Effector memory CD4-positive, alpha-beta T cell (primary cell): Measurements from ENCODE around the gene UNC93A.
"Not testable (repeated sequence)": the region's sequence is repeated elsewhere in the genome, so short reads cannot be mapped to it uniquely, and the experiment has no call there.

Experiments
- DNase-seq, 3 donors: peaks; one replicate each; pipeline ENCODE4 v3.0.0-alpha.2; 2020
- H3K27ac ChIP-seq: 2 replicates; pipeline ENCODE4 v1.7.0; 2013; ENCODE audit warnings: mild to moderate bottlenecking, low read length, moderate library complexity; ENCODE audit not compliant: insufficient read depth, poor library complexity, severe bottlenecking
- H3K27me3 ChIP-seq: replicated peaks from 2 replicates; pipeline ENCODE4 v1.7.0; 2013; ENCODE audit warnings: mild to moderate bottlenecking, low read length; ENCODE audit not compliant: insufficient read depth, control insufficient read depth, poor library complexity, severe bottlenecking
- H3K36me3 ChIP-seq: 2 replicates; pipeline ENCODE4 v1.7.0; 2013; ENCODE audit warnings: mild to moderate bottlenecking, low read length, moderate library complexity; ENCODE audit not compliant: control insufficient read depth, insufficient read depth
- H3K4me1 ChIP-seq: 2 replicates; pipeline ENCODE4 v1.7.0; 2013; ENCODE audit warnings: low read length, mild to moderate bottlenecking; ENCODE audit not compliant: control insufficient read depth, insufficient read depth, poor library complexity, severe bottlenecking
- H3K4me3 ChIP-seq: 2 replicates; pipeline ENCODE4 v1.7.0; 2013; ENCODE audit warnings: low read length, low read depth, mild to moderate bottlenecking; ENCODE audit not compliant: insufficient read depth, poor library complexity, severe bottlenecking
- H3K9me3 ChIP-seq: 2 replicates; pipeline ENCODE4 v1.7.0; 2013; ENCODE audit warnings: mild to moderate bottlenecking, low read length, moderate library complexity; ENCODE audit not compliant: control insufficient read depth

UNC93A gene

GRCh38 chr6:167272151-167272550 is 19.0 kb upstream of the UNC93A start:
- no peak for DNase-seq

GRCh38 chr6:167272696-167273379 is 18.3 kb upstream of the UNC93A start:
- H3K27me3 ChIP-seq: no peaks in the 10 kb centered on the region
- H3K4me1 ChIP-seq: no peaks in the 10 kb centered on the region
- no peak overlapping the region for H3K4me3 ChIP-seq
- no peak for DNase-seq
- H3K36me3 ChIP-seq: no peaks in the 10 kb centered on the region
- no peaks in the 10 kb centered on the region for H3K9me3 ChIP-seq
- no peak overlapping the region for H3K27ac ChIP-seq

More at GRCh38 chr6:167272151-167272550, 19.0 kb upstream of the UNC93A start:
- H3K27ac ChIP-seq: no peak overlapping the region
- H3K9me3 ChIP-seq: no peaks in the 10 kb centered on the region
- H3K27me3 ChIP-seq: no peaks in the 10 kb centered on the region
- H3K4me3 ChIP-seq: no peak overlapping the region
- H3K36me3 ChIP-seq: no peaks in the 10 kb centered on the region
- no peaks in the 10 kb centered on the region for H3K4me1 ChIP-seq

- H3K36me3 ChIP-seq: no peaks in the 10 kb centered on the region
- H3K4me1 ChIP-seq: no peaks in the 10 kb centered on the region
- H3K4me3 ChIP-seq: no peak overlapping the region
- H3K9me3 ChIP-seq: no peaks in the 10 kb centered on the region
- no peaks in the 10 kb centered on the region for H3K27me3 ChIP-seq
- H3K27ac ChIP-seq: no peak overlapping the region
- no peak for DNase-seq
These were observed 16.8 kb upstream of the UNC93A start for GRCh38 chr6:167274270-167274669.

- Histone ChIP-seq H3K36me3 (no peaks in the 10 kb centered on the region), H3K9me3 (no peaks in the 10 kb centered on the region), H3K4me3 (no peak overlapping the region), H3K27ac (no peak overlapping the region), H3K27me3 (no peaks in the 10 kb centered on the region), H3K4me1 (no peaks in the 10 kb centered on the region)
- no peak for DNase-seq
These were observed 16.1 kb upstream of the UNC93A start for GRCh38 chr6:167275001-167275400.

GRCh38 chr6:167275436-167275835 is 15.7 kb upstream of the UNC93A start:
- H3K4me1 ChIP-seq: no peaks in the 10 kb centered on the region

GRCh38 chr6:167276772-167277533 is 14.2 kb upstream of the UNC93A start:
- DNase-seq: no peak
- H3K9me3 ChIP-seq: no peaks in the 10 kb centered on the region

More at GRCh38 chr6:167275436-167275835, 15.7 kb upstream of the UNC93A start:
- no peak for DNase-seq
- no peaks in the 10 kb centered on the region for H3K36me3 ChIP-seq
- no peaks in the 10 kb centered on the region for H3K9me3 ChIP-seq
- H3K27me3 ChIP-seq: no peaks in the 10 kb centered on the region
- no peak overlapping the region for H3K4me3 ChIP-seq
- no peak overlapping the region for H3K27ac ChIP-seq

GRCh38 chr6:167278173-167278940 is 12.8 kb upstream of the UNC93A start:
- not testable (repeated sequence) for H3K9me3 ChIP-seq, H3K4me1 ChIP-seq, DNase-seq, H3K27me3 ChIP-seq, H3K4me3 ChIP-seq, H3K36me3 ChIP-seq, H3K27ac ChIP-seq

More at GRCh38 chr6:167276772-167277533, 14.2 kb upstream of the UNC93A start:
- Histone ChIP-seq H3K27ac (no peak overlapping the region), H3K27me3 (no peaks in the 10 kb centered on the region), H3K4me3 (no peak overlapping the region), H3K4me1 (no peaks in the 10 kb centered on the region), H3K36me3 (no peaks in the 10 kb centered on the region)

GRCh38 chr6:167279766-167280446 is 11.2 kb upstream of the UNC93A start:
- Histone ChIP-seq H3K4me1 (no peaks in the 10 kb centered on the region), H3K27ac (no peak overlapping the region), H3K27me3 (no peaks in the 10 kb centered on the region), H3K9me3 (no peaks in the 10 kb centered on the region), H3K4me3 (no peak overlapping the region), H3K36me3 (no peaks in the 10 kb centered on the region)
- no peak for DNase-seq

- DNase-seq, H3K27ac ChIP-seq, H3K27me3 ChIP-seq, H3K9me3 ChIP-seq, H3K36me3 ChIP-seq, H3K4me3 ChIP-seq, H3K4me1 ChIP-seq: not testable (repeated sequence)
These were observed 10.6 kb upstream of the UNC93A start for GRCh38 chr6:167280466-167280865.
